ENCODE data around the gene ANKRD27. TPM values are rescaled to one million over a fixed set of nuclear protein-coding genes. Genes with fewer than 3 reads are reported as not detected.

The ANKRD27 gene
- total and polyA plus RNA-seq, 10 of the 15 experiments (the other 5 are each of a cell fraction or from before 2014, with no cell fraction given), result 2.8 to 49.9 (median 28.5) TPM

DNA sequence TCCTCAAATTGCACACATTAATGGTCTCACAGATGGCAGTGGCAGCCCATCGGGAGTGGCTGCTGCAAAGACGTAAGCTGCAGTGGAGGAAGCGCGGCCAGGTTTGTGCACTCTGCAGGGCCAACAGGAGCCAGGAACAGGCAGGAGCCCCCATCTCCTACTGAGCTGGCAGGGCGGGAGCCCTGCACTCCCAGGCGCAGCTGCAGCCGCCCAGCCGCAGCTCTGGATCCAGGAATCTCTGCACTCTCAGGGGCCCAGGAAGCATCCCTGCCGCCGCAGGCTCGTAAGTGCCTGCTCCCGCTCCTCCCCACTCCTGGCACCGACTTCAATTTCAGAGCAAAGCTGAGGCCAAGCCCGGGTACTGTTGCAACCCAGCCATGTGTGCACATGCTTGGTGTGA, 37.5 kb downstream of the ANKRD27 start (continued):
- TF ChIP-seq HDAC6 (IDR thresholded peaks at IDR 0.05; ENCODE audit: unreplicated experiment) (no peak), MTA3 (IDR thresholded peaks at IDR 0.05; ENCODE audit: borderline replicate concordance, low read length) (no peak), FOS (IDR thresholded peaks at IDR 0.05; ENCODE audit: borderline replicate concordance, extremely low read depth, insufficient read length) (no peak)

DNA sequence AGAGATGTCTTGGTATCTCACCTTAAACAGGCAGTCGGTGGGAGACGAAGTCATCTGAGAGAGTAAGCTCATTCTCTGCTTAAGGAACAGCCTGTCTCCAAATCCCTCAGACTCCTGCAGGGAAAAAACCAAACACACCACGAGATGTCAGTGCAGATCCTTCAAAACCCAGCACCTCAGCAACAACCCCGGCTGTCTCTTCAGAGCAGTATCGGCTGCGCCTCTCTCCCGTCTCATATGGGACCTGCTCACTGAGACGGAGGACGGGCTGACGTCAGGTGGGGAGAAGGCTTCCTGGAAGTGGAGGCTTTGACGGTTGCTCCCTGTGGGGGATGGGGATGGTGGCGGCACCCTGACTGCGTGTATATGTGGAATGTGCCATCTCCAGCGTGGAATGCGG, 43.6 kb downstream of the ANKRD27 start:
- in situ Hi-C loops (cut with MboI) (no loop called here), intact Hi-C loops (cut with micrococcal nuclease; ENCODE audit: unreplicated experiment) (no loop called here)
- POLR2A ChIA-PET, result no interaction called here
- no peak overlapping the region for H3K27ac ChIP-seq (ENCODE audit: control insufficient read depth, insufficient read depth)
- DNase-seq (ENCODE audit: low read depth, low spot score) (no peak), ATAC-seq (no peak), FAIRE-seq (no peak)
- H3K4me3 ChIP-seq, result no peak overlapping the region
- RAD21 ChIA-PET (ENCODE audit: unreplicated experiment), result no interaction called here
- peaks cover 6 to 11% of the 10 kb centered on the region in 2 experiments for H3K36me3 ChIP-seq (ENCODE audit: control insufficient read depth in 2 of 2, insufficient read depth in 2 of 2, low read length in 1 of 2)
- BruUV-seq (replicated peaks), result no TSS peak
- H2AFZ ChIP-seq (ENCODE audit: control insufficient read depth, low read depth, low read length), result no peak overlapping the region
- CTCF ChIA-PET, result no interaction called here
- 95% methylated on average over 15 of the region's 15 CpGs for WGBS (ENCODE audit: insufficient coverage, insufficient replicate concordance, low lambda C conversion rate, missing lambda C conversion rate)
- no peak overlapping the region for H3K9ac ChIP-seq (ENCODE audit: control insufficient read depth, insufficient read depth, low read length)
- no peaks in the 10 kb centered on the region for H3K4me1 ChIP-seq (ENCODE audit: control insufficient read depth, insufficient read depth, low read length)
- no peaks in the 10 kb centered on the region for H3K79me2 ChIP-seq (ENCODE audit: control insufficient read depth, insufficient read depth, low read length)
- no peaks in the 10 kb centered on the region for H3K9me3 ChIP-seq (replicated peaks; ENCODE audit: control insufficient read depth, insufficient read depth, low read length)
- H3K4me2 ChIP-seq (ENCODE audit: control insufficient read depth, insufficient read depth), result no peak overlapping the region
- H3K27me3 ChIP-seq (replicated peaks in 1 of 2; ENCODE audit: control insufficient read depth in 2 of 2, insufficient read depth in 2 of 2, low read length in 1 of 2), result no peaks in the 10 kb centered on the region
- H4K20me1 ChIP-seq (ENCODE audit: control insufficient read depth, insufficient read depth), result no peaks in the 10 kb centered on the region
- SMC1A ChIA-PET (ENCODE audit: uncharacterized antibody, unreplicated experiment), result no interaction called here
- TF ChIP-seq NFYB (IDR thresholded peaks at IDR 0.05; ENCODE audit: insufficient read depth, low read depth, low read length) (no peak), MEF2A (IDR thresholded peaks at IDR 0.05; ENCODE audit: insufficient read depth, low read depth, low read length) (no peak), NRF1 (conservative IDR thresholded peaks at IDR 0.05; ENCODE audit: low read depth, low read length) (no peak), SREBF1 (IDR thresholded peaks at IDR 0.05; ENCODE audit: low read length) (no peak), TAF1 (IDR thresholded peaks at IDR 0.05; ENCODE audit: borderline replicate concordance, low read depth, low read length) (no peak), ZBED1 (IDR thresholded peaks at IDR 0.05; ENCODE audit: borderline replicate concordance) (no peak), USF1 (IDR thresholded peaks at IDR 0.05; ENCODE audit: borderline replicate concordance, extremely low read length, insufficient read depth, low read depth, low read length) (no peak), POLR2AphosphoS5 (IDR thresholded peaks at IDR 0.05; ENCODE audit: low read length) (no peak), BMI1 (IDR thresholded peaks at IDR 0.05; ENCODE audit: borderline replicate concordance) (no peak), ATF7 (IDR thresholded peaks at IDR 0.05; ENCODE audit: low read depth) (no peak), SIN3A (IDR thresholded peaks at IDR 0.05; ENCODE audit: low read depth, low read length) (no peak), ELK1 (IDR thresholded peaks at IDR 0.05; ENCODE audit: low read depth, low read length) (no peak)
- TF ChIP-seq, protein P1, sequence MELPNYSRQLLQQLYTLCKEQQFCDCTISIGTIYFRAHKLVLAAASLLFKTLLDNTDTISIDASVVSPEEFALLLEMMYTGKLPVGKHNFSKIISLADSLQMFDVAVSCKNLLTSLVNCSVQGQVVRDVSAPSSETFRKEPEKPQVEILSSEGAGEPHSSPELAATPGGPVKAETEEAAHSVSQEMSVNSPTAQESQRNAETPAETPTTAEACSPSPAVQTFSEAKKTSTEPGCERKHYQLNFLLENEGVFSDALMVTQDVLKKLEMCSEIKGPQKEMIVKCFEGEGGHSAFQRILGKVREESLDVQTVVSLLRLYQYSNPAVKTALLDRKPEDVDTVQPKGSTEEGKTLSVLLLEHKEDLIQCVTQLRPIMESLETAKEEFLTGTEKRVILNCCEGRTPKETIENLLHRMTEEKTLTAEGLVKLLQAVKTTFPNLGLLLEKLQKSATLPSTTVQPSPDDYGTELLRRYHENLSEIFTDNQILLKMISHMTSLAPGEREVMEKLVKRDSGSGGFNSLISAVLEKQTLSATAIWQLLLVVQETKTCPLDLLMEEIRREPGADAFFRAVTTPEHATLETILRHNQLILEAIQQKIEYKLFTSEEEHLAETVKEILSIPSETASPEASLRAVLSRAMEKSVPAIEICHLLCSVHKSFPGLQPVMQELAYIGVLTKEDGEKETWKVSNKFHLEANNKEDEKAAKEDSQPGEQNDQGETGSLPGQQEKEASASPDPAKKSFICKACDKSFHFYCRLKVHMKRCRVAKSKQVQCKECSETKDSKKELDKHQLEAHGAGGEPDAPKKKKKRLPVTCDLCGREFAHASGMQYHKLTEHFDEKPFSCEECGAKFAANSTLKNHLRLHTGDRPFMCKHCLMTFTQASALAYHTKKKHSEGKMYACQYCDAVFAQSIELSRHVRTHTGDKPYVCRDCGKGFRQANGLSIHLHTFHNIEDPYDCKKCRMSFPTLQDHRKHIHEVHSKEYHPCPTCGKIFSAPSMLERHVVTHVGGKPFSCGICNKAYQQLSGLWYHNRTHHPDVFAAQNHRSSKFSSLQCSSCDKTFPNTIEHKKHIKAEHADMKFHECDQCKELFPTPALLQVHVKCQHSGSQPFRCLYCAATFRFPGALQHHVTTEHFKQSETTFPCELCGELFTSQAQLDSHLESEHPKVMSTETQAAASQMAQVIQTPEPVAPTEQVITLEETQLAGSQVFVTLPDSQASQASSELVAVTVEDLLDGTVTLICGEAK (IDR thresholded peaks at IDR 0.05; ENCODE audit: borderline replicate concordance), result no peak

Measured in GM12878 (cell line).